Measurements from ENCODE around the gene GABRR2.
A peak's percentile ranks its signal among the peaks of the same experiment; 100 is the strongest.
"Not testable (repeated sequence)": the region's sequence is repeated elsewhere in the genome, so short reads cannot be mapped to it uniquely, and the experiment has no call there.

GABRR2 gene

DNA sequence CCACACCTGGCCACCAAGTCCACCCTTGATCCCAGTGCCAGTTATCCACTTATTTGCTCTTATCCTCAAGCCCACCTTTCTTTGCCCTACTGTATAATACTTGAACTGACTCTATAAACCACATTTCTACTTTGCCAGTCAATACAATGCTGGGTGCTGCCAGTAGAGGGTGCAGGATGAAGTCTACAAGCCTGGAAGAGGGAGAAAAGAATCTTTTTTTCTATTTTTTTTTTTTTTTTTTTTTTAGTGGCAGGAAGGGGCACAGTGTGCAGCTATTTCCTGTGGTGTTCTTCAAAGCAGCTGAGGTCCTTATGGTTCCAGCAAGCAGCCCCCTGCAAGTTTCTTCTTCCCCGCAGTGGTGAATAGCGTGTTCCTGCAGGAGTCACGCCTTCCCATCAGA is 75.8 kb downstream of the GABRR2 start:
- intact Hi-C loops (cut with DNase I), result no loop called here
- no peak for DNase-seq

DNA sequence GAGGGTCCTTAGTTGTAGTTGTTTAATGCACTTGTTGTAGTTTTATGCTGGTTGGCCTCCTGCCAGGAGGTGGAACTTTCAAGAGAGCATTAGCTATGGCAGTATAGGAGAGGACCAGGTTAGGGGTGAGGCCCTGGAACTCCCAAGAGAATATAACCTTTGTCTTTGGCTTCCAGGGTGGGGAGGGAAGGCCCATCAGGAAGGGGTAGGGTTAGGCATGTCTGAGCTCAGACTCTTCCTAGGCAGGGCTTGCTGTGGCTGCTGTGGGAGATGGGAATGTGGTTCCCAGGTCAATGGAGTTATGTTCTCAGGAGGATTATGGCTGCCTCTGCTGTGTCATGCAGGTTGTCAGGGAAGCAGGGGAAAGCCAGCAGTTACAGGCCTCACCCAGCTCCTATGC is 77.9 kb downstream of the GABRR2 start:
- intact Hi-C loops (cut with DNase I), result no loop called here
- no peak for DNase-seq

DNA sequence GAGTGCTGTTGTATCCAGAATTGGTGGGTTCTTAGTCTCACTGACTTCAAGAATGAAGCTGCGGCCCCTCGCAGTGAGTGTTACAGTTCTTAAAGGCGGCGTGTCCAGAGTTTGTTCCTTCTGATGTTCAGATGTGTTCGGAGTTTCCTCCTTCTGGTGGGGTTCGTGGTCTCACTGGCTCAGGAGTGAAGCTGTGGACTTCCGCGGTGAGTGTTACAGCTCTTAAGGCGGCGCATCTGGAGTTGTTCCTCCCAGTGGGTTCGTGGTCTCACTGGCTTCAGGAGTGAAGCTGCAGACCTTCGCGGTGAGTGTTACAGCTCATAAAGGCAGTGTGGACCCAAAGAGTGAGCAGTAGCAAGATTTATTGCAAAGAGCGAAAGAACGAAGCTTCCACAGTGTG is 81.5 kb downstream of the GABRR2 start:
- intact Hi-C loops (cut with DNase I); DNase-seq: not testable (repeated sequence)

DNA sequence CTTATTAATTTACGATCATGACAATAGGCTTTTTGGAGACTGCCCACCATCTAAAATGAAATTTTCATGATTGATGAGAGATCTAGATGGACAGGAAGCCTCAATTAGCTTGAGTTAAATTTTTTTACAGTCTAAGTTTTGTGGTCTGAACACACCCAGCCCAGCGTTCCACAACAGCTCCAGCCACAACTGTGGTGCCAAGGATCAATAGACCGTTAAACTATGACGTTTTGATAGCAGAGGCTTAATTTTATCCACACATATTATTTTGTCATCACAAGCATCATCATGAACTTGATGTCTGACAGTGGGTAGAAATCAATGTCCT is 92.4 kb downstream of the GABRR2 start:
- intact Hi-C loops (cut with DNase I), result no loop called here
- no peak for DNase-seq

DNA sequence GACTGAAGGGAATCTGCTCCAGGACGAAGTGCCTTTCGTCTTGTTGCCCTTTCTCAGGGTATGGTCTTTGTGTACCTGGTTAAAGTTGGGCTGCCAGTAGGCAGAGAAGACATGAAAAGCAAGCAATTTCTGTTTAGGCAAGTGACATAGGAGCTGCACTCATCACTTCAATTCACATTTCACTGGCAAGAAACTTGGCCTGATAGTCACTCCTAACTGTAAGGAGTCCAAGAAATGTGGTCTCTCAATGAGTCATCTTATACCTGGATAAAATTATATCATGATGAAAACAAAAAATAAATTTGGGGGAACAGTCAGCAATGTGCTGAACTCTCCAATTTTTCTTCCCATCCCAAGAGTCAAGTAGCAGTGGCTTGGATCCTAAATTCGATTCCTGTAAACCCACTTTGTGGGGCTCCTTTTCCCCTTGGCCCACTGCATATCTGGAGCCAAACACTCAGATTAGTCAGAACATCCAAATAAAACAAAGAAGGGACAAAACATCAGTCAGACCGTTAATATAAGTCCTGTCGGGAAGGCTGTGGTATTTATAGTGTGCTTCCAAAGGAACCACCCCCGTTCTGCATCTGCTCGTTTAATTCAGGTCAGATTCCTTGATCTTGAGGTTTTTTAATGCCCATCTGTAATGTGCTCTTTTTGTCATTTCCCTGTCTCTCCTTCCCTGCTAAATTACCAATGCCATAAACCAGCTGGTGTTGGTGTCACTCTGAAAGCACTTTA is 93.0 kb downstream of the GABRR2 start:
- intact Hi-C loops (cut with DNase I), result no loop called here
- no peak for DNase-seq

DNA sequence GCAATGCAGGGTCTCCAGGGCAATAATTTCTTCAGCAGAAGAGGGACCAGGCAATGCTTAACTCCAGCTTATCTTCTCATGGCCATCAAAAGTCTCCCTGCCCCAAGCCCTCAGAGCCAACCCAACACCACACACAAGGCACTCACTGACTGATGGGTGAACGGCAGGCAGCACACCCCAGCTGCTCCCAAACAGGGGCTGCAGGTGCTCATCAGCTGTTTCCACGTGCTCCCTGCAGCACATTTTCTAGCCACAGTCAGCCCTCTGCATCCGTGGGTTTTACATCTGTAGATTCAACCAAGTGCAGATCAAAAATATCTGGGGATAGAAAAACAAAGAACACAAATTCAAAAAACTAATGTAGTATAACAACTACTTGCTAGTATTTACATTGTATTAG is 94.0 kb downstream of the GABRR2 start:
- no peak for DNase-seq
- intact Hi-C loops (cut with DNase I), result no loop called here

DNA sequence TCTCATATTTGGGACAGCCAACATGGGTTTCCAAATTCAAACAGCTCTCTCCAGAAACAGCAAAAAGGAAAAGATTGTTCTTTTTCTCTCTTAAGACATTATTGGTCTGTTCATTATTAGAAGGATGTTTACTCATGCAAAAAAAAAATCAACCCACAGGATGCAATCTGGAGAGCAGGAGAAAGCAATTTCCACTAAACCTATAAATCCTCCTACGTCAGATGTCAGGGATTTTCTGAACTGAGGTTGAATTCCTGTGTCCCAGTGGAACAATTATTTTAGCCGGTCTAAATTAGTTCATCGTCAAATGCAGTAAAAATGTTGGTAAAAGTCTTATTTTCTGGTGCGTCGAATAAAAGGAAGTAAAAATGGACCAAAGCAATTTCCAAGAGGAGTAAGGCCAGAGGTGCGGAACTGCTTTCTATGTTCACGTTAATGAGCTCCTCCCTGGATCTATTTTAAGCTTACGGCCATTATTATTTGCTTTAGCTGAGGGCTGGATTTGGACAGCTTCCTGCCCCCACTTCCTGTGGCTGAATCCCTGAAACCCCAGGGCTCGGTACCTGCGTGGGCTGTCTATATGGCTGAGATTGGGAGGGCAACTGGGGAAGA is 97.7 kb downstream of the GABRR2 start, which contains the start of gene GABRR1:
Gene GABRR1, minus strand, starts transcription at position 60 of the 612 bp plus-strand sequence. Its CDS starts 36 bp downstream, at position 24.
- intact Hi-C loops (cut with DNase I), result no loop called here

DNA sequence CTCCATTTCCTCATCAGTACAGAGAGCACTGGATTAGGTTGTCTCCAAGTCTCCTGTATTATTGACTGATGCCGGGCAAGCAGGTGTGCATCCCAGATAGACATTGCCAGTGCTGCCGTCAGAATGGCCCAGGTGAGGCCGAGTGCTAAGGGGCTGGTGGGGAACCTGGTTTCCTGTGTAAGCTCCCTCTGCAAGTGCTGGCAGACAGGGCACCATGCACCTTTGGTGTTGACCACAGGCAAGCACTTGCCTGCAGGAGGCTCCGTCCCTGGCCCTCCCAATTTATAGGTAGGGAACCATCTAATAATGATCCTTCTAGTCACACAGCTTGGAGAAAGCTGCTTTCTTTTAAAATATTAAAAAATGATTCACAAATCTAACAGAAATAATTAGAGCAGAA is 98.7 kb downstream of the GABRR2 start:
- peak in 1 of 42 donors; percentile 31 for DNase-seq
- intact Hi-C loops (cut with DNase I), result no loop called here

More for the DNA sequence above, 97.7 kb downstream of the GABRR2 start, which contains the start of gene GABRR1:
- DNase-seq, result no peak

DNA sequence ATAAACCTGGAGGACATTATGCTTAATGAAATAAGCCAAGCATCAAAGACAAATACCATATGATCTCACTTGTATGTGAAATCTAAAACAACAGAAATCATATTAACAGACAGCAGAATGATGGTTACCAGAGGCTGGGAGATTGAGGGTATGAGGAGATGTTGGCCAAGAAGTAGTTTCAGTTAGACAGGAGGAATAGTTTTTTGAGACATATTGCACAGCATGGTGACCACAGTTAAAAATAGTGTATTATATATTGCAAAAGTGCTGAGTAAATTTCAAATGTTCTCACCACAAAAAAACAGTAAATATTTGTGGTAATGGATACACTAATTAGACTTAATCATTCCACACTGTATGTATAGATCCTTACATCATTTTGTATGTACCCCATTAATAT is 99.7 kb downstream of the GABRR2 start:
- intact Hi-C loops (cut with DNase I), result no loop called here
- DNase-seq, result no peak

DNA sequence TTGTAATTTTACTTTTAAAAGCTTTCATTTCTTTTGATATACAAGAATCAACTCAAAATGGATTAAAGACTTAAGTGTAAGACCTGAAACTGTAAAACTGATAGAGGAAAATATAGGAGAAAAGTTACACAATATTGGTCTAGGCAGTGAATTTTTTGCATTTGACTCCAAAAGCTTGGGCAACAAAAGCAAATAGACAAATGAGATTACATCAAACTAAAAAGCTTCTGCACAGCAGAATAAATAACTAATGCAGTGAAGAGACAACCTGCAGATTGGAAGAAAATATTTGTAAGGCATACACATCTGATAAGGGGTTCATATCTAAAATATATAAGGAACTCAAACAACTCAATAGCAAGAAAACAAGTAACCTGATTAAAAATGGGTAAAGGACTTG is 100.9 kb downstream of the GABRR2 start:
- no peak for DNase-seq
- intact Hi-C loops (cut with DNase I), result no loop called here

DNA sequence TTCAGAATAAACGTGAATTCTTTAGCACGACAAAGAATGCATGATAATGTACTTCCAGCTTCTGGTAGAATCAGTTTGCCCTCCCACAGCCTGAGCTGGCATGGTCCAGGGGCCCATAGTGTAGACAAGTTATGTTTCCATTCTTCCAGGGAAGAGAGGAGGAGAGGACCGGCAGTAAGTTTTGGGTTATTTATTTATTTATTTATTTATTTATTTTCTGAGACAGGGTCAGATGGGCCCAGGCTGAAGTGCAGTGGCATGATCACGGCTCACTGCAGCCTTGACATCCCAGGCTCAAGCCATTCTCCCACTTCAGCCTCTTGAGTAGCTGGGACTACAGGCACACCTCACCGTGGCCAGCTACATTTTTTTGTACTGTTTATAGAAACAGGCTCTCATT is 102.6 kb downstream of the GABRR2 start:
- intact Hi-C loops (cut with DNase I), result no loop called here

DNA sequence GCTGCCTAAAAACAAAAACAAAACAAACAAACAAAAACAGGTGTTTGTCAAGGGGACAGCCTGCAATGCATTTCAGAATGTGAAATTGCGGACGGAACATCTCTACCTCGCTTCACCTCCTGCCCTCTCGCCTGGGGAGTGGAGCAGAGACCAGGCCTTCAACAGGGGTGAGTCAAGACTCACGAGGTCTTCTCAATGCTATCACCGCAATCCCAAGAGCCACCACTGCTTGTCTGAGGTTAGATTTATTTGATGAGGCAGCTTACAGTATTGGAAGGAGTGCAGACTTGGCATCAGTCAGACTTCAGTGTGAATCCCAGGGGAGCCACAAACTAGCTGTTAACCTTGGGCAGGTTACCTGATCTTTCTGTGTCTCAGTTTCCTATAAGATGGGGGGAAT is 105.6 kb downstream of the GABRR2 start:
- peak in 1 of 42 donors; percentile 17 for DNase-seq
- intact Hi-C loops (cut with DNase I), result no loop called here

More for the DNA sequence above, 102.6 kb downstream of the GABRR2 start:
- DNase-seq, result no peak

DNA sequence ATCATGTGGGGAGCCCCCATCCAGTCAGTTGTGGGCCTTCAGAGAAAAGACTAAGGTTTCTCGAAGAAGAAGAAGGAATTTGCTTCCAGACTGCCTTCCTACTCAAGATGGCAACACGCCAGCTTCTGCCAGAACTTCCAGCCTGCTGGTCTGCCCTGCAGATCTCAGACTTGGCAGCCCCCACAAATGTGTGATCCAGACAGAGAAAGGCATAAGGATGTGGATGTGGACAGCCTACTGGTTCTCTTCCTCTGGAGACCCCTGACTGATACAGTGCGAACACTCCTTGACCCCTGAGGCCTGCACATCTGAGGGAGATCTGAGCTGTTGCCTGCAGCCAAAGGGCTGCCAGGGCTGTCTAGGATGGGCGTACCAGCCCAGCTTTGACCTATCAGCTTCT is 106.5 kb downstream of the GABRR2 start:
- peak in 5 of 42 donors; percentile 3 to 43 (median 7) for DNase-seq
- intact Hi-C loops (cut with DNase I), result no loop called here

Data from head of caudate nucleus (tissue), 42 donors.